DMS53 treated with DMSO at 0.1 percent for 48 hours (cell line): ENCODE measurements around the gene LYPD5.
"Not testable (repeated sequence)": the region's sequence is repeated elsewhere in the genome, so short reads cannot be mapped to it uniquely, and the experiment has no call there.

Experiments used
- DNase-seq: peaks from one replicate; lab custom pipeline; 2025; ENCODE audit not compliant: unreplicated experiment; lab: John Stamatoyannopoulos, UW

LYPD5 gene

DNA sequence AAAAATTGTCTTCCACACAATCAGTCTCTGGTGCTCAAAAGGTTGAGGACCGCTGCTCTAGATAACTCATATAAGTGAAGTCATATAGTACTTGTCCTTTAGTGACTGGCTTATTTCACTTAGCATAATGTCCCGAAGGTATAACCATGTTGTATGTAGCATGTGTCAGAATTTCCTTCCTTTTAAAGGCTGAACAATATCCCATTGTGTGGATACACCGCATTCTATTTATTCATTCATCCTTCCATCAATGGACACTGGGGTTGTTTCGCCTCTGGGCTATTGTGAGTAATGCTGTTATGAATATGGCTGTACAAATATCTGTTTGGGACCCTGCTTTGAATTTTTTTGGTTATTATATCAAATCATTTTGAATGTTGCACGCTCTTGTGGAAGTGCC, 4.6 kb upstream of the LYPD5 start:
- no peak for DNase-seq

DNA sequence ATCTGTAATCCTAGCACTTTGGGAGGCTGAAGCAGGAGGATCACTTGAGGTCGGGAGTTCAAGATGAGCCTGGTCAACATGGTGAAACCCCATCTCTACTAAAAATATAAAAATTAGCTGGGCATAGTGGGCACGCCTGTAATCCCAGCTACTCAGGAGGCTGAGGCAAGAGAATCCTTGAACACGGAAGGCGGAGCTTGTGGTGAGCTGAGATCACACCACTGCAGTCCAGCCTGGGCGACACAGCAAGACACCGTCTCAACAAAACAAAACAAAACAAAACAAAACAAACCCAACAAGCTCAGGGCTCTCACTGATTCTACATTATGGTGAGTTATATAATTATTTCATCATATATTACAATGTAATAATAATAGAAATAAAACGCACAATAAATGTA, 4.2 kb upstream of the LYPD5 start:
- not testable (repeated sequence) for DNase-seq

DNA sequence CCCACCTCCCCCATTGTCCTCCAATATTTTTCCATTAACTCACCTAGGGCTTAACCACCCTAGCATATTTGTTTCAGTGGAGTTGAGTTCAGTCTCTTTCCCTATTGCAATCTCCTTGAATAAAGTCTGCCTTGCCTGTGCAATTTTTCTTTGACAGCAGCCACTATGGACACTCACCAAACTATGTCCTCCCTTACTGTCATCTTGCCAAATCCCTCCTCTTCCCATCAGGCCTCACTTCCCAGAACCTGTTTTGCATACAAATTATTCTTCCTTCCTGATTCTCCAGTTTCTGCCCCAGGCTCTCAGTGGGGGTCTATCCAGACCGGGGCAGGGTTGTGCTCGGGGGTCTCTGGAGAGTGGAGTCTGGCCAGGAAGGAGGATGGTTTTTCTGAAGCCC, 2.2 kb upstream of the LYPD5 start:
- no peak for DNase-seq

DNA sequence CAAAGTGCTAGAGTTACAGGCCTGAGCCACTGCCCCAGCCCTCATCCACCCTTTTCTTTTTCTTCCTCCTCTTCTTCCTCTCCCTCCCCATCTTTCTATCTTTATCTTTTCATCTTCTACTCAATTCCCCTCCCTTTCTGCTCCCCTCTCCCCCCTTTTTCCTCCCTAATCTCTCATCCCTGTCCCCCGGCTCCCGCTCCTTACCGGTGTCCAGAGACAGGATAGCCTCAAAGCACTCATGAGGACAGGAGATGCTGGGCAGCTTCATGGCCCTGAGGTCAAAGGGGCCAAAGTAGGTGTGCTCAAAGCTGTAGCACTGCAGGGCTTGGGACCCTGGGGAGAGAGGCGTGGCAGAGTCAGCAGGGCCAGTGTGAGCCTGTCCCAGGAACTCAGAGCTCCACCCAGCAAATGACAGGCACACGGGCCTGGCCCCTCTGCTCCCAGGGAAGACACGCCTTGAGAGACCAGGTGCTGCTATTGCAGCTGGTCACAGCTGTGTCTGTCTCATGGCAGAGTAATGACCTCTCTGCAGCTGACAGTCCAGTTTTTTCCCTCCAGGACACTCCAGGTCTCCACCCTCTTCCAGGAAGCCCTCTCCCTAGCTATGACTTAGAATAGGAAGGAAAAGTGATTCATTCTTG, 2.6 kb downstream of the LYPD5 start:
- peak; percentile 35 for DNase-seq

DNA sequence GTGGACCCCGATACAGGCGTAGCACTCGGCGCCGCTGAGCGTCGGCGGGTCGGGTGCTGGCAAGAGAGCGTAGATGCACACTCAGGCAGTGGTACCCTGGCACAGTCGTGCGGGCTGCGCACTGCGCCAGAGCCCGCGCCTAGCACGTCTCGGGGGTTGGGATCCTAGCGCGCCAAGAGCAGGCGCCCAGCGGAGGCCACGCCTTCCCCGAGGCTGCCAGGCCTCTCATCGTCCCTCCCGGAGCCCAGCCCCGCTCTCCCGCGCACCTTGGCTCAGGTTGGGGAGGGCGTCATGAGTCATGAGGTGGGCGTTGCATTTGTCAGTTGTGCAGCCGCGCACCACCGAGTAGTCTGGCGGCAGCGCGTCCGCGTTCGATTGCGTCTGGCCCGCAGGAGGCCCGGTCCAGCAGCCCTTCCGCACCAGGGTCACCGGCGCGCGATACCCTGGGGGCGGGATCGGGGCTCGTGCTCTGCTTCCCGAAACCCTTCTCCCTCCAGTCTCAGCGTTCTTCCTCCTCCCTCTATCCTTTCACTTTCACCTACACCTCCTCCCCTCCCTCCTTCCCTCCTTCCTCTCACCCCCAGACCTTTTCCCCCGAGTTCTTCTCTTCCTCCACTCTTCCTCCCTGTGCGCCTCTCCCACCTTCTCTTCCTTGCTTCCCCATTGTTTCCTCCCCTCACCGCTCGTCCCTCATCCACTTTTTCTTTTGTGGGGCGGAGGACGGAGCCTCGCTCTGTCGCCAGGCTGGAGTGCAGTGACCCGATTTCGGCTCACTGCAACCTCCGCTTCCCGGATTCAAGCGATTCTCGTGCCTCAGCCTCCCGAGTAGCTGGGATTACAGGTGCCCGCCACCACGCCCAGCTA, 3.5 kb downstream of the LYPD5 start:
- peak; percentile 52 for DNase-seq

DNA sequence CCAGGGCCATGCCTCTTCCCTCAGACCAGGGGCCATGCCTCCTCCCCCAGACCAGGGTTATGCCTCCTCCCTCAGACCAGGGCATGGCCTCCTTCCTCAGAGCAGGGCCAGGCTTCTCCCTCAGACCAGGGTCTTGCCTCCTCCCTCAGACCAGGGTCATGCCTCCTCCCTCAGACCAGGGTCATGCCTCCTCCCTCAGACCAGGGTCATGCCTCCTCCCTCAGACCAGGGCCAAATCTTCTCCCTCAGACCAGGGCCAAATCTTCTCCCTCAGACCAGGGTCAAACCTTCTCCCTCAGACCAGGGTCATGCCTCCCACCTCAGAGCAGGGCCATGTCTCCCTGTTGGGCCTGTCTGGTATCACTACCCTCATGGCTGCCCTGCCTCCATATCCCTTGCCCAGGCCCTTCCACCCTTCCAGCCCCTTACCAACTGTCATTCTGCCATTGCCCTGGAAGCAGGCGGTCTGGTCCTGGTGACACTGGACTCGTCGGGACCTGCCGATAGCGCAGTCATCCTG, 4.2 kb downstream of the LYPD5 start:
- DNase-seq, result no peak

DNA sequence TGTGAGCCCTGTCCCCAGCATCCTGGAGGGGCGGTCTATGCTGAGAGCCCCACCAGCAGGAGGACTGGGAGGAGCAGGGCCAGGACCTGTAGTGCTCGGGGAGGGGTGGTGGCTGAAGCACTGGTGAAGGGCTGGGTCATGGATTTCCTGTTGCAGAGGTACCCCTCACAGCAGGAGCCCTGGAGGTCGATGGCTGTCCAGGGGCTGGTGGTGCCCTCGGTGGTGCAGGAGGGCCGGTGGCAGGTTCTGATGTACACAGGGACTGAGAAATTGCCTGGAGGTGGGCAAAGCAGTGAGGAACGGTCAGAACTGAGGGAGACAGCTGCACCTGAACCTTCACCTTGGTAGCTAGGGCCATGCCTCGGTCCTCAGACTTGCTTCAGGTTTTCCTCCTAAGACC, 4.7 kb downstream of the LYPD5 start:
- no peak for DNase-seq

DNA sequence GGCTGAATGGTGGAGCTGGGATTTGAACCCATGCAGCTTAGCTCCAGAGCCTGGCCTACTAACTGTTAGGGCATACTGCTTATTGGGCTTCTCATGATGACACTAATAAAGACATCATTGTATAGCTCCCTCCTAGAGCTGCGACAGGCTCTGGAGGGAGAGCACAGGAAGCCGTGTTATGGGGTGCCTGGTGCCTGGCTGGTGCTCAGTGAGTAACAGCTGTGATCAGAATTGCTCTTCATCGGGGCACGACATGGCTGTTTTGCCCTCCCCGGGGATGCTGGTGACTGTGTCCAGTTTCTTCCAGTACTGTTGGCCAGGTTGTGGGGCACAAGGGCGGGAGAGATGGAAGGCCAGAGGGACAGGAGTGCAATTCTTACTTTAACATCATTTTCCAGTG, 5.1 kb downstream of the LYPD5 start:
- DNase-seq, result no peak

DNA sequence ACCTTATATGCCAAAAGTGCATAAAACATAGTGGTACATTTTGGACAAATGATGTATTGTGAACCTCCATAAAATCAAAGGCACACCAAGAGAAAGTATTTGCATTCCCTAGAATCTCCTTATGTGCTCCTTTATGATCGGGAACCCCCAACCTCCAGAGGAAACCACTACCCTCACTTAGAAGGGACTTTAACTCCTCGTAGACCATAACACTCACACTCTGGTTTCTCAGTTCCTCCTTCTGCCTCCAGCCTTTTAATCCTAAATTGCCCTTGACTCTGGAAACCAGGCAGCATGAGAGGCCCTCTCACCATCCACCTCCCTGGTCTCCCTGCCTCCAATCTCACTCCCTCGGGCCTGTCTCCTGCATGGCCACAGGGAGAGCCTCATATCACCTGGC, 11.7 kb downstream of the LYPD5 start:
- no peak for DNase-seq

DNA sequence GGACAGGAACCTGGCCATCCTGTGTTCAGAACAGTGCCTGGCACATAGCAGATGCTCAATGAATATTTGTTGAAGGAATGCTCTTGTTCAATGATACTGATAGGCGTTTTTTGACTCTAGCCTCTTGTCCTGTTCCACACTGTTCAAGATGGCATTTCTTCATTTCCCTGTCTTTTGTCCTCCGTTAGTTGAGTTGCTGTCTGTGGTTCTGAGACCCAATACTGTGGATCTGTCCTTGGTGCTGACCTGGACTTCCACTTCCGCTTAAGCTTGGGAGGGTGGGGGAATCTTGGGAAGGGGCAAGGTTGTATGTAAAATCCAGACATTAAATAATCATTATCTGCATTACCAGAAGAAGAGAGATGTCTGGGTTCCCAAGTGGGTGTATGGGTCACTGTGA, 13.2 kb downstream of the LYPD5 start:
- no peak for DNase-seq

DNA sequence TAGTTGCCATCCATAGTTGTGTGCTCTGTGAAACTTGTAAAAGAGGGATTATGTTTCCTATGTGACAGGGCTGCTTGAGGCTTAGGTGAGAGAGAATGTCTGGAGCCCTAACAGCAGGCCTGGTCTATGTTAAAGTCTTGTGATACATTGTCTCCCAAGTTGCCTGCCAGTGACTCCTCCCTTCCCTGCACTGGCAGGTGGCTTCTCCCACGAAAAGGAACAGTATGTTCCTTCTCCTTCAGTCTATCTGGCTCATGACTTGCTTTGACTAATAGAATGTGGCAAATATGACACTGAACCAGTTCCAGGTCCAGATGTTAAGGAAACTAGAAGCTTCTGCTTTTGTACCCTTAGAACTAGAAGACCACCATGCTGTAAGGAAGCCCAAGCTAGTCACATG, 15.6 kb downstream of the LYPD5 start:
- no peak for DNase-seq

DNA sequence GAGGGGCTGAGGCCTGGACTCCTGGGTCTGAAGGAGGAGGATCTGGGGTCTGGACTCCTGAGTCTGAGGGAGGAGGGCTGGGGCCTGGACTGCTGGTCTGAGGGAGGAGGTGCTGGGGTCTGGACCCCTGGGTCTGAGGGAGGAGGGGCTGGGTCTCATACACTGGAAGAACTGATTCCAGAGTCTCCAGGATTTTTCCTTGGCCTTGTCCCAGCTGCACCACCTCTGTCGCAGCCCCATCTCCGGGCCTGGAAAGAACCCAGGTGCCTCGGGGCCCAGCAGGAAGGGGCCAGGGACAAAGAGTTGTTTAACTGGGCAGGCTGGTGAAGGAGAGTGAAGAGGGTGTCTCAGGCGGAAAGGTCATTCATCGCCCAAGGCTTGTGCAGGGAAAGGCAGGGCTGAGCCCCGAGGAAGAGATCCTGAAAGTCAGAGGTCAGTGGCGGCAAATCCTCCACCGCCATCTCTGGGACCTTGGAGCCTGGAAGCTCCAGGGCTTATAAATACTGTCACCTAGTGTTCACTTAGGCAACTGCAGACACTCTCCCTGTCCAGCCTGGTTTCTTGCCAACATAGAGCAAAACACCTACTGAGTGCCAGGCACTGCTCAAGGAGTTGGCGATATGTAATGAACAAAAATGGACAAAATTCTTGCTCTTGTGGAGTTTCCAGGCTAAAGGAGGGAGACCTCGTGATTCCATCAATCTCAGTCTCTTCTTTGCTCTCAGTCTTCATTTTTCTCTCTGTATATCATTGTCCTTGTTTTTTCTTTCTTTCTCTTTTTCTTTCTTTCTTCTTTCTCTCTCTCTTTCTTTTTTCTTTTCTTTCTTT, 17.1 kb downstream of the LYPD5 start:
- DNase-seq, result peak; percentile 46

DNA sequence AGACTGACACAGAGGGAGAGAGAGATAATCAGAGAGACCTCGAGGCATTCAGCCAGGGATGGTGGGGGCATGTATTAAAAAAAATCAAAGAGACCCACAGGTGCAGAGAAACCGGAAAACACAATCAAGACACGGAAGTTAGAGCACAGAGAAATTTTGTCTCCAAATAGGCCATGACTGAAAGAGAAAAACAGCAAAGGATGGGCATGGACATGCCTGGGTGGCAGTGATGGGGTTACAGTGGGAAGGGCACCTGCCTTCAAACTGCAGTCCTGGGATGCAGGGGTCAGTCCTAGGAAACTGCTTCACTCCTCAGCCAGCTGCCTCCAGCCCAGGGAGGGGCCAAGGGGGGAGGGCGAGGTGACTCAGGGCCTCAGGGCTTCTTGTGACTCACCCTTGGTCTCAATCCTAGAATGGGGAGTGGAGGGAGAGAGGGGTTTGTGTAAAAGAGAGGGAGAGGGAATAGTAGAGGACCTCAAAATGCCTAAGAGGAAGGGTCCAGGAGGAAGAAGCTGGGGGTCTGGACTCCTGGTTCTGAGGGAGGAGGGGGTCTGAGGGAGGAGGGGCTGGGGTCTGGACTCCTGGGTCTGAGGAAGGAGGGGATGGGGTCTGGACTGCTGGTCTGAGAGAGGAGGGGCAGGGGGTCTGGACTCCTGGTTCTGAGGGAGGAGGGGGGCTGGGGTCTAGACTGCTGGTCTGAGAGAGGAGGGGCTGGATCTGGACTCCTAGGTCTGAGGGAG, 17.8 kb downstream of the LYPD5 start:
- no peak for DNase-seq

DNA sequence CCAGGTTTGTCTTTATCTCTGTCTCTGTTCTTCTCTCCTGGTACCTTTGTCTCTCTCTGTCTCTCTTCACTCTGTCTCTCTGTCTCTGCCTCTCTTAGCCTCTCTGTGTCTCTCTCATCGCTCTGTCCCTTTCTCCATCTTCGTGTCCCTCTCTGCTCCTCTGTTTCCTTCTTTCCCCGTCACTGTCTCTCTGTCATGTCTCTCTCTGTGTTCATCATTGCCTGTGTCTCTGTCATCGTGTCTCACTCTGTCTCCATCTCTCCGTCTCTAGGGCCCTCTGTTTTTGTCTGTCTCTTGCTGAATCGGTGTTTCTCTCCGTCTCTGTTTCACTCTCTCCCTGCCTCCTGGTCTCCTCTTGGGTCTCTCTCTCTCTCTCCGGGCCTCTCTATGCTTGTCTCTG, 18.6 kb downstream of the LYPD5 start:
- no peak for DNase-seq

DNA sequence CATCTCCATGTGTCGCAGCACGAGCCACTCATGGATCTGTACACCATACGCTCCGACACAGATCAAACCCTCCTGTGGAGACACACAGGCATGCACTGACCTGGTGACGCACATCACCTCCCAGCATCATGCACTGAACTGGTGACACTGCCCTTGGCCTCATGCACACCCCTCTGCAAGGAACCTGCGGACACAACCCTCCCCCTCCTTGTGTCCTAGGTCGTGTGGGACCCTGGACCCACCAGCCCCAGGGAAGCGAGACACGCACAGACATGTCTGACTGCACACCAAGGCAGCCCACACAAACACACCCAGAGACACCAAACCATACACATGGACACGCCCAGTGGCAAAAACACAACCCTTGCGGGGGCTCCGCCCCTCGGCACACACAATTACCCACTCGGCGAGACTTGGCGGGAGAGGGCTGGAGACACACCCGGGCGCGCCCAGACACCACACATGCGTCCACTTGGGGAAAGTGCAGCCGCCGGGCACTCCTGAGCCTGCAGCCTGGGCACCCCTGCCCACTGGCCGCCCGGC, 19.5 kb downstream of the LYPD5 start:
- DNase-seq, result no peak

DNA sequence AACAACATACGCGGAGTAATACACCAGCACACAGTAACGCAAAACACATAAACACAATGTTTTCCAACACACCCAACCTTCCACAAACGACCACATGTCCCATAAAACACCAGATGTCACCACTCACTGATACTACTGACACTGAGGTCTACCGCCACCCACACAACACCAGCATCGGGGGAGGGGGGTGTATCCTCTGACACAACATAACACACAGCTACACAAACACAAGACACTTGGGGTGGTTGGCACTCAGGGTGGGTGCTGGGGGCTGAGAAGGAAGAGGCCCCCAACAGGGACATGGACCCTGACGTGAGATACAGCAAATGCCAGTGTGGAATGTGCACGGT, 20.0 kb downstream of the LYPD5 start:
- DNase-seq, result no peak

DNA sequence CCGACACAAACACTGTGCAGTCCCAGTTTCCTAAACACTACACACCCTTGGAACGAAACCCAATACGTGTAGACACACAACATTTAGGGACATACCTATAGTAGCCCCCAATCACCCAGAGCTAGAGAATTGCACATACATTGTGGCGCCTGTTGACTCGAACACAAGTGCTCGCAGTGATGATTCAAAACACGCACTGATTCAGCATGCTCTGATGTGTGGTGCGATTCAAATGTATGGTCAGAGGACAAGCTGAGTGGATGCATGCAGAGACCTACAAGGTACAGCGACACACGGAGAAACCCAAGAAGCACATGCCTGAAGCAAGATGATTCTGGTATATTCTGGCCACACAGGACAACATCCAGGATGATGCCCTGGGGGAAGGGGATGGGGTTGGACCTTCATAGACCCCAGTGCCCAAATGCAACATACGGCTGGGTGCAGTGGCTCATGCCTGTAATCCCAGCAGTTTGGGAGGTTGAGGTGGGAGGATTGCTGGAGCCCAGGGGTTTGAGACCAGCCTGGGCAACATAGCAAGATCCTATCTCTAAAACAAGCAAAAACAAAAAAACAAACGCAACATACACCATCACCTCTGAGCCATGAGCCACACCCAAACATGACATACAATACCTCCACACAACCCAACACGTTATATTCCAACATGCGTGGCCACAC, 20.5 kb downstream of the LYPD5 start:
- DNase-seq, result no peak

DNA sequence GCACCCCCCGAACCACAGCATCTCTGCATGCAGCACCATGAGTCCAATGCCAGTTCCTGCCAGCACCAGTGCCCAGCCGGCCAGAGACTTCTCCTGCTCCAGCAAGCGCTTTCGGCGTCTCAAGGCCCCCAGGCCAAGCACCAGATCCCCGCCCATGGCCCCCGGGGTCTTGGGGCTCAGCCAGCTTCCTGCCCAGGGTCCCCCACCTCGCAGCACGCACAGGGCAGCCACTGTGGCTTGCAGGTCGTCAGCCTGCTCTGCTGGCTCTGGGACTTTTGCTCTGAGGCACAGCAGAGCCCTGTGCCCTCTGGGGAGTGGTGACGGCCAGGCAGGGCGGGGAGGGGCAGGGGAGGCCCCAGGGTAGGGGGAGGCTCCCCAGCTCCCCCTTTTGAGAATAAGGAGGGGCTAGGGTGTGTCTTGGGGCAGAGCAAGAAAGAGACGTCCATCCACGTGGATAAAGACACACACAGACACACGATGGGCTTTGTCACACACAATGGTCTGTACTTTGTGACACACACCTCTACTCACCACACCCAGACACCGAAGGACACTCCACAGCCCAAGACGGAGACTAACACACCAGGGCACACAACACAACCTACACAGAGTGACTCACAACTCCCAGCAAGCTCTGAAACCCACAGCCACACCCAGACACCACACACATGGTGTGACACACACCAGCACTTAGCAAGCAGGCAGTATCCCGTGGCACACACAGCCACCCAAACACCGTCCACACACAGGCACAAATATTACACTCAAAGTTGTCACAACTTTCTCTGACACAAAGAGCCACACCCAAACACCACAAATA, 21.3 kb downstream of the LYPD5 start, which contains the start of gene KCNN4:
KCNN4 (minus strand) TSS at position 268 of the 820 bp plus-strand sequence; CDS start at position 156, 112 bp downstream.
- DNase-seq, result no peak

DNA sequence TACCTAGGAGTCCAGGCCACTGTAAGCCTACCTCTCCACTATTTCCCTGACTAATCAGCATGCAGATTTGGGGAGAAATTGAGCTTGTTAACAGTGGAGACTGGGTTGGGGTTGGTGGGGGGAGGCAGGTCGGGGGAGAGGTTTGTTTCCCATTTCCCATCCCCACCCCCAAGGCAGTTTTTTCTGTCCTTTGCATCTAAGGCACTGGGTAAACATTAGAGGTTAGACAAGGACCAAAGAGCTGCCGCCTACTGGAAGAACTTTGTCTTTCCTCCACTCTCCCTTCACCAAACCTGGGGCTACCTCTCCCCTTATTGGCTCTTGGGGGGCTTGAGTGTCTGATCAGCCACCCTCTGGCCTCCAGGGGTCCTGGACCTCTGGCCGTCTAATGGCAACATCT, 22.4 kb downstream of the LYPD5 start:
- DNase-seq, result no peak
